NB4 (cell line): ENCODE measurements around the gene BTLA.

Source experiments
- CTCF ChIP-seq: IDR thresholded peaks from one replicate; pipeline ENCODE4 v1.5.1; 2012; ENCODE audit warnings: low read depth, low read length
- POLR2A ChIP-seq: IDR thresholded peaks from 2 replicates; pipeline ENCODE4 v1.6.1; 2011; ENCODE audit warnings: mild to moderate bottlenecking; ENCODE audit not compliant: insufficient read length; ENCODE audit errors: extremely low read depth

GRCh38 chr3:112476346-112476745, 22.9 kb downstream of the BTLA start:
- TF ChIP-seq CTCF (no peak), POLR2A (no peak)
